GM13976 (cell line): Measurements from ENCODE around the gene CHL1.

Experiments used
- DNase-seq: peaks from one replicate; pipeline ENCODE4 v3.0.0; 2012; ENCODE audit warnings: low spot score
- CTCF ChIP-seq: IDR thresholded peaks from 2 replicates; pipeline ENCODE4 v1.5.1; 2012; ENCODE audit warnings: borderline replicate concordance, mild to moderate bottlenecking; ENCODE audit not compliant: insufficient read depth; ENCODE audit errors: extremely low read depth, missing control alignments, control extremely low read depth
- in situ Hi-C: fragments of 300-500 bp; cut with MboI; formaldehyde crosslinking; loops from one replicate; pipeline ENCODE4 v1.12.0; 2022; ENCODE audit warnings: low sequenced_read_pairs, mixed read lengths, inconsistent platforms; ENCODE audit not compliant: unreplicated experiment

CHL1 gene

GRCh38 chr3:212432-212831, 15.9 kb downstream of the CHL1 start:
- no peak for TF ChIP-seq CTCF
- DNase-seq, result peak; percentile 25
- in situ Hi-C loops, result no loop called here

- in situ Hi-C loops, result no loop called here
- no peak for TF ChIP-seq CTCF
- DNase-seq, result no peak
These were observed 20.7 kb downstream of the CHL1 start for GRCh38 chr3:217099-217813.

- TF ChIP-seq CTCF, result no peak
- in situ Hi-C loops, result no loop called here
- DNase-seq, result no peak
These were observed 21.4 kb downstream of the CHL1 start for GRCh38 chr3:217948-218347.

GRCh38 chr3:228442-229182, 32.0 kb downstream of the CHL1 start:
- DNase-seq, result no peak
- TF ChIP-seq CTCF, result no peak
- in situ Hi-C loops, result no loop called here

- in situ Hi-C loops, result no loop called here
- no peak for DNase-seq
- no peak for TF ChIP-seq CTCF
These were observed 32.7 kb downstream of the CHL1 start for GRCh38 chr3:229183-229661.

- in situ Hi-C loops, result no loop called here
- TF ChIP-seq CTCF, result no peak
- DNase-seq, result no peak
These were observed 40.3 kb downstream of the CHL1 start for GRCh38 chr3:236881-237280.
